Spleen (tissue), 10 donors: ENCODE results near the gene NUB1. TPM values are rescaled to one million over a fixed set of nuclear protein-coding genes. Genes with fewer than 3 reads are reported as not detected.

Experiments
- polyA plus RNA-seq, 3 donors: library from polyadenylated mRNA; stranded (reverse); fragments of 200-250 nt; gene quantifications; one replicate each; pipeline ENCODE4 v1.2.1, GENCODE V29; 2013
- total RNA-seq, 7 donors: library from RNA; depleted of rRNA in 3 of 7; stranded (reverse); fragments of >200 nt in 3 of 7; fragmentation: NEBNext Ultra II Directional in 4 of 7; extraction: Animal tissue kit (Norgen Biotek cat#: 25700) in 4 of 7; gene quantifications; one replicate each; pipeline versions ENCODE4 v1.1.0 to v1.2.1, GENCODE V29; 2016 to 2021
- donor health status: healthy with polysubstance abuse.
- donor health status: DM: no; HTN: no; CAD: no; lungs with moderate emphysema.
- donor health status: DM: no; HTN: no; CAD: no.
- donor health status: Bipolar disorder and iron deficiency.
- donor health status: healthy.
- donor health status: DM: no; HTN: no; CAD: no.
- donor health status: DM: yes; HTN: yes; CAD: no.

The NUB1 gene
- total and polyA plus RNA-seq, 10 donors: 25.2 to 80.9 (median 64.5) TPM

Other genes with a start within 250 kb of the NUB1 start
- not detected for gene GBX1, start 174.1 kb upstream of the NUB1 start, total RNA-seq
- not detected for gene GBX1, start 174.1 kb upstream of the NUB1 start, polyA plus RNA-seq
- not detected for gene ASB10, start 154.6 kb upstream of the NUB1 start, total RNA-seq
- gene ASB10, start 154.6 kb upstream of the NUB1 start, polyA plus RNA-seq: not detected
- not detected for gene H2BK1, start 131.3 kb upstream of the NUB1 start, total RNA-seq
- under 1 TPM in 1 of 3 donors, not detected in 2; 0.24 TPM for gene H2BK1, start 131.3 kb upstream of the NUB1 start, polyA plus RNA-seq
- 10 to 100 TPM; 22.7 to 30.0 (median 29.8) TPM for gene ABCF2, start 114.6 kb upstream of the NUB1 start, total RNA-seq
- 10 to 100 TPM in 2 of 3 donors, 1 to 10 TPM in 1; 9.2 to 19.3 (median 12.9) TPM for gene ABCF2, start 114.6 kb upstream of the NUB1 start, polyA plus RNA-seq
- 10 to 100 TPM; 39.9 to 55.4 (median 47.6) TPM for gene CHPF2, start 109.3 kb upstream of the NUB1 start, total RNA-seq
- 10 to 100 TPM; 16.3 to 30.0 (median 27.8) TPM for gene CHPF2, start 109.3 kb upstream of the NUB1 start, polyA plus RNA-seq
- 10 to 100 TPM; 12.0 to 40.2 (median 18.1) TPM for gene SMARCD3, start 93.1 kb upstream of the NUB1 start, total RNA-seq
- 10 to 100 TPM in 2 of 3 donors, 1 to 10 TPM in 1; 8.8 to 16.2 (median 15.1) TPM for gene SMARCD3, start 93.1 kb upstream of the NUB1 start, polyA plus RNA-seq
- gene WDR86, start 68.2 kb downstream of the NUB1 start, total RNA-seq: 10 to 100 TPM; 15.4 to 71.9 (median 58.1) TPM
- gene WDR86, start 68.2 kb downstream of the NUB1 start, polyA plus RNA-seq: 10 to 100 TPM in 1 of 3 donors, 1 to 10 TPM in 2; 2.8 to 29.5 (median 8.6) TPM
- gene CRYGN, start 98.3 kb downstream of the NUB1 start, total RNA-seq: 1 to 10 TPM in 3 of 7 donors, under 1 TPM in 3, not detected in 1; 0.17 to 2.5 (median 0.92) TPM
- under 1 TPM; 0.27 to 0.72 (median 0.32) TPM for gene CRYGN, start 98.3 kb downstream of the NUB1 start, polyA plus RNA-seq
- gene RHEB, start 178.1 kb downstream of the NUB1 start, total RNA-seq: 10 to 100 TPM; 63.6 to 89.9 (median 76.3) TPM
- gene RHEB, start 178.1 kb downstream of the NUB1 start, polyA plus RNA-seq: 10 to 100 TPM; 42.3 to 75.1 (median 69.8) TPM